Measurements from ENCODE around the gene BPIFB4. TPM values are rescaled to one million over a fixed set of nuclear protein-coding genes. Genes with fewer than 3 reads are reported as not detected.

BPIFB4 gene
- total and polyA plus RNA-seq, 2 of the 4 experiments (the other 2 are of a cell fraction) = not detected

DNA sequence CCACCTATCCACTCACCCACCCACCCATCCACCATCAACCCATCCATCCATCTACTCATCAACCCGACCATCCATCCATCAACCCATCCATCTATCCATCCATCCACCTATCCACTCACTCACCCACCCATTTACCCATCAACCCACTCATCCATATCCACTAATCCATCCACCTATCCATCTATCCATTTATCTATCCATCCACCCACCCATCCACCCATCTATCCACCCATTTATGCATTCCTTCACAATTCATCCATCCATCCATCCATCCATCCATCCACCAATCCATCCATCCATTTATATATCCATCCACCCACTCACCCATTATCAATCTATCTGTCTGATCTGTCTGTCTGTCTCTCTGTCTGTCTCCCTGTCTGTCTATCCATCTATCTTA, 14.1 kb downstream of the BPIFB4 start:
- Histone ChIP-seq H4K8ac (ENCODE audit: low read depth in 2 of 2, low read length in 2 of 2) (no peak overlapping the region), H3K14ac (replicated peaks; ENCODE audit: low read depth, low read length) (no peak overlapping the region), H2AK9ac (replicated peaks; ENCODE audit: low read depth, low read length, poor library complexity) (no peak overlapping the region), H2BK15ac (ENCODE audit: low read depth, low read length) (no peak overlapping the region), H4K91ac (ENCODE audit: insufficient read depth, low read depth, low read length) (no peak overlapping the region), H2AK5ac (ENCODE audit: low read depth, low read length) (no peak overlapping the region), H3K4me1 (ENCODE audit: control insufficient read depth, insufficient read depth, low read length) (no peaks in the 10 kb centered on the region), H3K79me1 (ENCODE audit: low read depth in 1 of 2, low read length in 2 of 2) (no peaks in the 10 kb centered on the region), H2BK20ac (ENCODE audit: low read depth, low read length) (no peak overlapping the region), H3K4me3 (ENCODE audit: insufficient read depth, low read depth, low read length) (no peak overlapping the region), H3K18ac (ENCODE audit: low read depth, low read length) (no peak overlapping the region), H3K27me3 (ENCODE audit: control insufficient read depth, insufficient read depth, low read length) (no peaks in the 10 kb centered on the region; the same call in 1 of the 2 replicates), H3K4me2 (ENCODE audit: low read depth, low read length) (no peak overlapping the region), H2BK120ac (ENCODE audit: low read depth, low read length) (no peak overlapping the region), H4K20me1 (ENCODE audit: insufficient read depth, low read length) (no peaks in the 10 kb centered on the region), H3K4ac (ENCODE audit: low read depth, low read length) (no peak overlapping the region), H3K9ac (ENCODE audit: low read depth, low read length) (no peak overlapping the region), H3K9me1 (ENCODE audit: insufficient read depth, low read length) (no peaks in the 10 kb centered on the region), H3K9me3 (ENCODE audit: control insufficient read depth, insufficient read depth, low read length) (no peaks in the 10 kb centered on the region), H3K27ac (ENCODE audit: insufficient read depth, low read length) (no peak overlapping the region), H3K23ac (ENCODE audit: low read depth, low read length) (no peak overlapping the region), H4K5ac (ENCODE audit: low read depth, low read length) (no peak overlapping the region), H3K36me3 (ENCODE audit: control insufficient read depth, insufficient read depth, low read length) (no peaks in the 10 kb centered on the region), H2BK5ac (ENCODE audit: low read depth, low read length, poor library complexity, severe bottlenecking) (peak overlapping the region; percentile 39), H2AFZ (replicated peaks; ENCODE audit: low read length, poor library complexity) (no peak overlapping the region), H3K56ac (ENCODE audit: extremely low read depth, insufficient read depth, low read length) (no peak overlapping the region)
- TF ChIP-seq RFX5 (IDR thresholded peaks at IDR 0.05; ENCODE audit: low read depth, low read length) (no peak), BHLHE40 (IDR thresholded peaks at IDR 0.05; ENCODE audit: low read depth, low read length) (no peak), FOS (IDR thresholded peaks at IDR 0.05; ENCODE audit: low read depth, low read length) (no peak), RAD21 (IDR thresholded peaks at IDR 0.05; ENCODE audit: low read length) (no peak), MAFK (IDR thresholded peaks at IDR 0.05; ENCODE audit: low read depth, low read length) (no peak), RCOR1 (IDR thresholded peaks at IDR 0.05; ENCODE audit: insufficient replicate concordance, low read length) (no peak), CHD1 (IDR thresholded peaks at IDR 0.05; ENCODE audit: low read depth, low read length) (no peak), MAZ (IDR thresholded peaks at IDR 0.05; ENCODE audit: borderline replicate concordance, low read depth, low read length) (no peak), NFE2L2 (IDR thresholded peaks at IDR 0.05; ENCODE audit: low read depth, low read length) (no peak), MXI1 (IDR thresholded peaks at IDR 0.05; ENCODE audit: borderline replicate concordance, low read depth, low read length) (no peak), CEBPB (IDR thresholded peaks at IDR 0.05; ENCODE audit: low read depth, low read length) (no peak), POLR2A (IDR thresholded peaks at IDR 0.05; ENCODE audit: low read depth, low read length) (no peak), SMC3 (IDR thresholded peaks at IDR 0.05; ENCODE audit: low read depth, low read length) (no peak), CTCF (conservative IDR thresholded peaks at IDR 0.05; ENCODE audit: low read depth, low read length) (no peak)
- TF ChIP-seq, protein P1, sequence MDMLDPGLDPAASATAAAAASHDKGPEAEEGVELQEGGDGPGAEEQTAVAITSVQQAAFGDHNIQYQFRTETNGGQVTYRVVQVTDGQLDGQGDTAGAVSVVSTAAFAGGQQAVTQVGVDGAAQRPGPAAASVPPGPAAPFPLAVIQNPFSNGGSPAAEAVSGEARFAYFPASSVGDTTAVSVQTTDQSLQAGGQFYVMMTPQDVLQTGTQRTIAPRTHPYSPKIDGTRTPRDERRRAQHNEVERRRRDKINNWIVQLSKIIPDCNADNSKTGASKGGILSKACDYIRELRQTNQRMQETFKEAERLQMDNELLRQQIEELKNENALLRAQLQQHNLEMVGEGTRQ (IDR thresholded peaks at IDR 0.05; ENCODE audit: low read depth, low read length) = no peak
- in situ Hi-C loops (cut with MboI; ENCODE audit: low sequenced_read_pairs) = no loop called here
- dilution Hi-C loops (cut with HindIII; ENCODE audit: low sequenced_read_pairs, unreplicated experiment) = no loop called here
- ATAC-seq (ENCODE audit: low read depth) = no peak
- DNase-seq = no peak
- ChIA-PET POLR2A (ENCODE audit: unreplicated experiment) (no interaction called here), CTCF (no interaction called here)
- no TSS peak for BruUV-seq (replicated peaks)
- 0% methylated on average over 1 of the region's 1 CpG; no CpG with 5 or more reads in 1 of the 2 experiments for WGBS, 2 experiments (ENCODE audit: extremely low coverage in 2 of 2, insufficient read length in 1 of 2)
- intact Hi-C loops (cut with micrococcal nuclease) = no loop called here

Measured in IMR-90 (cell line).